HEK293T (cell line): Measurements from ENCODE around the gene NTNG2.

Experiments used
- CTCF ChIA-PET: fragments of 350-600 bp; formaldehyde crosslinking; extraction: SDS; loops from one replicate; lab custom pipeline; 2021; ENCODE audit warnings: antibody characterized with exemption, inconsistent platforms; lab: Yijun Ruan, JAX
- POLR2A ChIA-PET: fragments of 350-600 bp; formaldehyde crosslinking; extraction: SDS; loops from one replicate; lab custom pipeline; 2020; ENCODE audit warnings: antibody characterized with exemption, inconsistent platforms; lab: Yijun Ruan, JAX
- DNase-seq: peaks from one replicate; pipeline ENCODE4 v3.0.0; 2012; ENCODE audit warnings: mixed read lengths; ENCODE audit errors: extremely low spot score
- ARNT ChIP-seq: fragments of 450-650 bp; IDR thresholded peaks from 2 replicates; pipeline ENCODE4 v1.6.1; 2017; ENCODE audit warnings: mild to moderate bottlenecking
- BHLHE40 ChIP-seq: fragments of 450-650 bp; IDR thresholded peaks from 2 replicates; pipeline ENCODE4 v1.6.1; 2016; ENCODE audit warnings: mild to moderate bottlenecking, moderate library complexity, borderline replicate concordance
- CTBP1 ChIP-seq: fragments of 450-650 bp; IDR thresholded peaks from 2 replicates; pipeline ENCODE4 v1.6.1; 2016; ENCODE audit warnings: borderline replicate concordance
- ELF4 ChIP-seq: fragments of 450-650 bp; IDR thresholded peaks from 2 replicates; pipeline ENCODE4 v1.6.1; 2017; ENCODE audit warnings: antibody characterized with exemption
- FOXA1 ChIP-seq: fragments of 450-650 bp; IDR thresholded peaks from 2 replicates; pipeline ENCODE4 v1.6.1; 2016; ENCODE audit warnings: mild to moderate bottlenecking
- FOXK2 ChIP-seq: fragments of 450-650 bp; IDR thresholded peaks from 2 replicates; pipeline ENCODE4 v1.6.1; 2016; ENCODE audit warnings: mild to moderate bottlenecking
- FOXM1 ChIP-seq: fragments of 450-650 bp; IDR thresholded peaks from 2 replicates; pipeline ENCODE4 v1.6.1; 2017; ENCODE audit warnings: mild to moderate bottlenecking, borderline replicate concordance
- HDGF ChIP-seq: fragments of 450-650 bp; IDR thresholded peaks from 2 replicates; pipeline ENCODE4 v1.6.1; 2017; ENCODE audit warnings: antibody characterized with exemption, borderline replicate concordance
- L3MBTL2 ChIP-seq: fragments of 450-650 bp; conservative IDR thresholded peaks from 2 replicates; pipeline ENCODE4 v1.6.1; 2016; ENCODE audit warnings: mild to moderate bottlenecking
- LEF1 ChIP-seq: fragments of 450-650 bp; IDR thresholded peaks from 2 replicates; pipeline ENCODE4 v1.6.1; 2017; ENCODE audit warnings: mild to moderate bottlenecking, borderline replicate concordance
- NFRKB ChIP-seq: fragments of 450-650 bp; IDR thresholded peaks from 2 replicates; pipeline ENCODE4 v1.6.1; 2016; ENCODE audit warnings: mild to moderate bottlenecking, moderate library complexity
- SP1 ChIP-seq: fragments of 450-650 bp; IDR thresholded peaks from 2 replicates; pipeline ENCODE4 v1.6.1; 2017
- SUZ12 ChIP-seq: fragments of 450-650 bp; IDR thresholded peaks from 2 replicates; pipeline ENCODE4 v1.6.1; 2016; ENCODE audit warnings: mild to moderate bottlenecking
- TARDBP ChIP-seq: fragments of 450-650 bp; IDR thresholded peaks from 2 replicates; pipeline ENCODE4 v1.6.1; 2016
- ZNF384 ChIP-seq: fragments of 450-650 bp; IDR thresholded peaks from 2 replicates; pipeline ENCODE4 v1.6.1; 2016
- TF ChIP-seq, protein P1 (sequence below): fragments of 450-650 bp; IDR thresholded peaks from 2 replicates; pipeline ENCODE4 v1.6.1; 2016

The NTNG2 gene, protein sequence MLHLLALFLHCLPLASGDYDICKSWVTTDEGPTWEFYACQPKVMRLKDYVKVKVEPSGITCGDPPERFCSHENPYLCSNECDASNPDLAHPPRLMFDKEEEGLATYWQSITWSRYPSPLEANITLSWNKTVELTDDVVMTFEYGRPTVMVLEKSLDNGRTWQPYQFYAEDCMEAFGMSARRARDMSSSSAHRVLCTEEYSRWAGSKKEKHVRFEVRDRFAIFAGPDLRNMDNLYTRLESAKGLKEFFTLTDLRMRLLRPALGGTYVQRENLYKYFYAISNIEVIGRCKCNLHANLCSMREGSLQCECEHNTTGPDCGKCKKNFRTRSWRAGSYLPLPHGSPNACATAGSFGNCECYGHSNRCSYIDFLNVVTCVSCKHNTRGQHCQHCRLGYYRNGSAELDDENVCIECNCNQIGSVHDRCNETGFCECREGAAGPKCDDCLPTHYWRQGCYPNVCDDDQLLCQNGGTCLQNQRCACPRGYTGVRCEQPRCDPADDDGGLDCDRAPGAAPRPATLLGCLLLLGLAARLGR

DNA sequence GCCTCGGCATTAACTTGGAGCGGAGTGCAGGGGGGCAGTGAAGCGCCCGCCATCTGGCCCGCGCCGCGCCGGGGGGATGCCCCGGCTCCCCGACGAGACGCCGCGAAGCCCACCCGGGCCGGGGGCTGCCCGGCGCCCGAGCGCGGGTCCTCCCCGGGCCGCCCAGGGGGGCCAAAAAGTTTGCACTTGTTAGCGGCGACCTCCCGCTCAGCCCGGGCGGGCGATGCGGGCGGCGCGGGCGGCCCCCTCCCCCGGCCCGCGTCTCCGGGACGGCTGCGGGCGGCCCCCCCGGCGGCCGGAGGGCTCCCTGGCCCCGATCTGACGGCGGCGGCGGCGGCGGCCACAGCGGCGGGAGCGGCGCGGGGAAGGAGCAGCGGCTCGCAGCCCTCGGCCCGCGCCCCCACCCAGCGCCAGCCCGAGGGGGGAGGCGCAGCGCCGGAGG is at the start of gene NTNG2:
Gene NTNG2, plus strand, starts transcription at position 316 of the 442 bp plus-strand sequence. CDS start 4,774 bp downstream, outside the sequence.
- TF ChIP-seq BHLHE40 (no peak), L3MBTL2 (no peak), ARNT (no peak), ELF4 (no peak), FOXM1 (0 out of 2 replicates have a peak, but pooled peaks have one; percentile 10)
- no peak for DNase-seq
- POLR2A ChIA-PET, result interaction anchor here (1.0 kb wide), 1 partner anchor 75 kb away, joined by 4 read pairs; no protein-coding TSS in a partner anchor
- CTCF ChIA-PET, result interaction anchor here (1.2 kb wide), 1 partner anchor 80 kb away, joined by 4 read pairs; no protein-coding TSS in a partner anchor

- DNase-seq, result peak; percentile 81
- POLR2A ChIA-PET, result no interaction called here
- no peak for TF ChIP-seq TARDBP
- TF ChIP-seq SP1, result no peak
- TF ChIP-seq ARNT, result no peak
- CTCF ChIA-PET, result interaction anchor here (0.6 kb wide), 1 partner anchor 274 kb away, joined by 3 read pairs; no protein-coding TSS in a partner anchor
Measured at GRCh38 chr9:132114102-132114707, 47.7 kb upstream of the NTNG2 start.

- CTCF ChIA-PET, result no interaction called here
- POLR2A ChIA-PET, result no interaction called here
- DNase-seq, result no peak
- no peak for TF ChIP-seq LEF1
Measured at GRCh38 chr9:132116583-132116982, 45.3 kb upstream of the NTNG2 start.

DNA sequence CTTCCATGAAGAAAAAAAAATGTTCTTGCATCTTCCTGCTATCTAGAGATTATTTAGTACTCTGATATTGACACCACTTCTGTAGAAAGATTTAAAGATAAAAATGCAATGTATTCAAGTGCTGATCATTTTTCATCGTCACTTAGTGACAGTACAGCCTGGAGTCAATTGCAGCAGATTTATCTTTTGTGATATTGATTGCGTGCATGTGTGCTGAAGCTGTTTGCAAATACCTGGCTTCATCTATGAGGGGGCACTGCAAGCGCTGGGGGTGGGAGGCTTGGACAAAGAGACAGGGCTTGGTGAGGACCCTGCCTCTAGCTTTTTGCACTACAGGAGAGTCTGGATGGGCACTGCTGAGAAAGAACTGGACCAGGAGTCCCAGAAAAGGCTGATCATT is 44.2 kb upstream of the NTNG2 start:
- no peak for DNase-seq
- TF ChIP-seq ELF4, result no peak
- no peak for TF ChIP-seq FOXM1
- TF ChIP-seq LEF1, result no peak
- no peak for TF ChIP-seq L3MBTL2
- no peak for TF ChIP-seq FOXA1
- no peak for TF ChIP-seq FOXK2
- no peak for TF ChIP-seq HDGF
- TF ChIP-seq, protein P1, sequence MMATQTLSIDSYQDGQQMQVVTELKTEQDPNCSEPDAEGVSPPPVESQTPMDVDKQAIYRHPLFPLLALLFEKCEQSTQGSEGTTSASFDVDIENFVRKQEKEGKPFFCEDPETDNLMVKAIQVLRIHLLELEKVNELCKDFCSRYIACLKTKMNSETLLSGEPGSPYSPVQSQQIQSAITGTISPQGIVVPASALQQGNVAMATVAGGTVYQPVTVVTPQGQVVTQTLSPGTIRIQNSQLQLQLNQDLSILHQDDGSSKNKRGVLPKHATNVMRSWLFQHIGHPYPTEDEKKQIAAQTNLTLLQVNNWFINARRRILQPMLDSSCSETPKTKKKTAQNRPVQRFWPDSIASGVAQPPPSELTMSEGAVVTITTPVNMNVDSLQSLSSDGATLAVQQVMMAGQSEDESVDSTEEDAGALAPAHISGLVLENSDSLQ, result no peak
- TF ChIP-seq ARNT, result no peak
- no peak for TF ChIP-seq NFRKB
- TF ChIP-seq CTBP1, result no peak
- no peak for TF ChIP-seq ZNF384
- TF ChIP-seq SP1, result no peak
- TF ChIP-seq BHLHE40, result no peak
- TF ChIP-seq TARDBP, result no peak
- TF ChIP-seq SUZ12, result no peak
- CTCF ChIA-PET, result no interaction called here
- POLR2A ChIA-PET, result no interaction called here

DNA sequence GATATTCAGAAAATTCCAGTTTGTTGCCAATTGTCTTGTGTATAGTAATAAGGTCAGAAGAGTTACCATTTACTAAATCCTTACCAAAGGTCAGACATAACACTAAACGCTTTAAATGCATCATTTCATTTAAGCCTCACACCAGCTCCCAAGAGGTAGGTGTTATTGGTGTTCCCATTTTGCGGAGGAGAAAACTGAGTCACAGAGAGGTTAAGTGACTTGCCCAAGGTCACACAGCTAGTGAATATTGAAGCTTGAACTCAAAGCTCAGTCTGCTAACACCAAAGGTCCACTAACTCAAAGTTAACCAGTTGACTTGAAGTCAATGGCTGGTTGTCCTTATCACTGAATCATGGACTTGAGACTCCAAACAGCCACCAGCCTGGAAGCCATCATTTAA is 40.8 kb upstream of the NTNG2 start:
- ChIA-PET POLR2A (no interaction called here), CTCF (no interaction called here)
- DNase-seq, result no peak
- no peak for TF ChIP-seq SUZ12
- TF ChIP-seq FOXK2, result no peak
- no peak for TF ChIP-seq BHLHE40
- TF ChIP-seq ZNF384, result no peak
- no peak for TF ChIP-seq SP1
- TF ChIP-seq L3MBTL2, result no peak
- TF ChIP-seq LEF1, result no peak
- no peak for TF ChIP-seq ELF4
- TF ChIP-seq TARDBP, result no peak
- TF ChIP-seq, protein P1, result no peak
- TF ChIP-seq HDGF, result no peak
- no peak for TF ChIP-seq CTBP1
- TF ChIP-seq FOXA1, result no peak
- no peak for TF ChIP-seq FOXM1
- TF ChIP-seq NFRKB, result no peak
- no peak for TF ChIP-seq ARNT

DNA sequence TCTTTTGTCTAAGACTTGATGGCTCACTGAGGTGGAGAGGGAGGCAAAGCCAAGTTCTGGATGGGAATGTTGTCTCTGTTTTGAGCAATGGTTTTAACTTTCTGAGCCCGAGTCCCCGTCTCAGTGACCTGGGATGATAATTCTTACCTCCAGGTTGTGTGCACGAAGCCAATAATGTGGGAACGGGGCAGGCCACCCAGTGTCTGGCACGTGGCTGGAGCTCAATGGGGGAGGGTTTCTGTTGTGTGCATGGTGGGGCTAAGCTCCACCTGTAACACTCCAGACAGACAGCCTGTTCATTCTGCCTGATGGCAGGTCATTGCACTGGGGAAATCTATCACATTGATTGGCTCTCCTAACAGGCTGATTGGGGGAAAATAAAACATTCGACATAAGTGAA is 37.1 kb upstream of the NTNG2 start:
- no peak for TF ChIP-seq SUZ12
- TF ChIP-seq, protein P1, result no peak
- no peak for TF ChIP-seq FOXM1
- no peak for TF ChIP-seq FOXA1
- no peak for DNase-seq
- POLR2A ChIA-PET, result no interaction called here
- CTCF ChIA-PET, result no interaction called here
